ENCODE data around the gene ANKK1.

GRCh38 chr11:113386866-113387265, 713 bp upstream of the ANKK1 start:
- no peak for TF ChIP-seq CTCF (conservative IDR thresholded peaks at IDR 0.05 in 1 of 2, IDR thresholded peaks at IDR 0.05 in 1 of 2; ENCODE audit: extremely low read depth in 1 of 2, insufficient read depth in 1 of 2, low read depth in 1 of 2, low read length in 2 of 2)
- TF ChIP-seq EZH2 (IDR thresholded peaks at IDR 0.05; ENCODE audit: borderline replicate concordance, low read length) = no peak

Data from mammary epithelial cell (primary cell).